Body of pancreas (tissue), 4 donors: ENCODE data around the gene NR3C2.

Experiments used
- POLR2A ChIP-seq, 3 donors: fragments of 450-650 bp; IDR thresholded peaks; one replicate each; pipeline ENCODE4 v1.6.1; 2016; ENCODE audit warnings: antibody characterized with exemption in 3 of 3, mild to moderate bottlenecking in 2 of 3
- TF ChIP-seq, protein P1 (sequence below), 7 experiments: fragments of 450-650 bp in 4 of 7; fragments of 200-600 bp in 3 of 7; sonication (generic) in 3 of 7; IDR thresholded peaks; one replicate each; pipeline ENCODE4 v1.5.1; 2016 to 2019; ENCODE audit warnings: antibody characterized with exemption in 7 of 7

DNA sequence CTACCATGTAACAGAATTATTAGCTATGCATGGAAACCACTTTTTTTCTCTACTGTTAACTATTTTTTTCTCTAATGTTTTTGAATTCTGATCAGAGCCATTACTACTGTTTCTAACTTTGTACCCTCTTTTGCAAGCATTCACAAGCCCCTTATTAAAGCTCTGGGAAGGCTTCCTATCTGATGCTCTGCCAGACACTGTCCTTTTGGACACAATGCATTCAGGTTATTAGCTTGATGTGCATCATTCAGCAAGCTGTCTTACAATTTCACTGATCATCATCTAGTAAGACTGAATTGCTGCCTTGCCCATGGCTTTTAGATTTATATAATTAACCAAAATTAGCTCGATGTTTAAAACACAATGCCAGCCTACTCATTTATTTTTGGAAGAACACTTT, 155.1 kb downstream of the NR3C2 start:
- TF ChIP-seq, protein P1, sequence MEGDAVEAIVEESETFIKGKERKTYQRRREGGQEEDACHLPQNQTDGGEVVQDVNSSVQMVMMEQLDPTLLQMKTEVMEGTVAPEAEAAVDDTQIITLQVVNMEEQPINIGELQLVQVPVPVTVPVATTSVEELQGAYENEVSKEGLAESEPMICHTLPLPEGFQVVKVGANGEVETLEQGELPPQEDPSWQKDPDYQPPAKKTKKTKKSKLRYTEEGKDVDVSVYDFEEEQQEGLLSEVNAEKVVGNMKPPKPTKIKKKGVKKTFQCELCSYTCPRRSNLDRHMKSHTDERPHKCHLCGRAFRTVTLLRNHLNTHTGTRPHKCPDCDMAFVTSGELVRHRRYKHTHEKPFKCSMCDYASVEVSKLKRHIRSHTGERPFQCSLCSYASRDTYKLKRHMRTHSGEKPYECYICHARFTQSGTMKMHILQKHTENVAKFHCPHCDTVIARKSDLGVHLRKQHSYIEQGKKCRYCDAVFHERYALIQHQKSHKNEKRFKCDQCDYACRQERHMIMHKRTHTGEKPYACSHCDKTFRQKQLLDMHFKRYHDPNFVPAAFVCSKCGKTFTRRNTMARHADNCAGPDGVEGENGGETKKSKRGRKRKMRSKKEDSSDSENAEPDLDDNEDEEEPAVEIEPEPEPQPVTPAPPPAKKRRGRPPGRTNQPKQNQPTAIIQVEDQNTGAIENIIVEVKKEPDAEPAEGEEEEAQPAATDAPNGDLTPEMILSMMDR (IDR thresholded peaks at IDR 0.05) = no peak
- TF ChIP-seq POLR2A (IDR thresholded peaks at IDR 0.05) = no peak
